Upper lobe of left lung (tissue), 4 donors: ENCODE results near the gene RRN3.
"Not testable (repeated sequence)": the region's sequence is repeated elsewhere in the genome, so short reads cannot be mapped to it uniquely, and the experiment has no call there.

Source experiments
- CTCF ChIP-seq, 6 experiments: fragments of 450-650 bp in 4 of 6; fragments of 200-600 bp in 2 of 6; sonication (generic) in 2 of 6; IDR thresholded peaks; one replicate each; pipeline ENCODE4 v1.5.1; 2016 to 2019; ENCODE audit warnings: antibody characterized with exemption in 6 of 6
- EP300 ChIP-seq, 4 donors: sonication (generic); formaldehyde crosslinking; IDR thresholded peaks; one replicate each; pipeline ENCODE4 v1.5.1; 2017; ENCODE audit warnings: antibody characterized with exemption in 4 of 4, control low read depth in 2 of 4
- POLR2A ChIP-seq, 4 donors: fragments of 450-650 bp; IDR thresholded peaks; one replicate each; pipeline ENCODE4 v1.5.1; 2016 to 2017; ENCODE audit warnings: antibody characterized with exemption in 4 of 4, mild to moderate bottlenecking in 2 of 4
- POLR2AphosphoS5 ChIP-seq, 2 donors: sonication (generic); formaldehyde crosslinking; IDR thresholded peaks; one replicate each; pipeline ENCODE4 v1.5.1; 2017; ENCODE audit warnings: antibody characterized with exemption in 2 of 2

GRCh38 chr16:15099366-15099909 lies 5.4 kb upstream of the RRN3 start:
- not testable (repeated sequence) for TF ChIP-seq CTCF, EP300, POLR2A, POLR2AphosphoS5 (IDR thresholded peaks at IDR 0.05)
